Measurements from ENCODE around the gene SULT1A1. TPM values are rescaled to one million over a fixed set of nuclear protein-coding genes. Genes with fewer than 3 reads are reported as not detected.
A peak's percentile ranks its signal among the peaks of the same experiment; 100 is the strongest.

SULT1A1 gene
- polyA plus RNA-seq, 3 donors = 96.3 to 362 (median 320) TPM

DNA sequence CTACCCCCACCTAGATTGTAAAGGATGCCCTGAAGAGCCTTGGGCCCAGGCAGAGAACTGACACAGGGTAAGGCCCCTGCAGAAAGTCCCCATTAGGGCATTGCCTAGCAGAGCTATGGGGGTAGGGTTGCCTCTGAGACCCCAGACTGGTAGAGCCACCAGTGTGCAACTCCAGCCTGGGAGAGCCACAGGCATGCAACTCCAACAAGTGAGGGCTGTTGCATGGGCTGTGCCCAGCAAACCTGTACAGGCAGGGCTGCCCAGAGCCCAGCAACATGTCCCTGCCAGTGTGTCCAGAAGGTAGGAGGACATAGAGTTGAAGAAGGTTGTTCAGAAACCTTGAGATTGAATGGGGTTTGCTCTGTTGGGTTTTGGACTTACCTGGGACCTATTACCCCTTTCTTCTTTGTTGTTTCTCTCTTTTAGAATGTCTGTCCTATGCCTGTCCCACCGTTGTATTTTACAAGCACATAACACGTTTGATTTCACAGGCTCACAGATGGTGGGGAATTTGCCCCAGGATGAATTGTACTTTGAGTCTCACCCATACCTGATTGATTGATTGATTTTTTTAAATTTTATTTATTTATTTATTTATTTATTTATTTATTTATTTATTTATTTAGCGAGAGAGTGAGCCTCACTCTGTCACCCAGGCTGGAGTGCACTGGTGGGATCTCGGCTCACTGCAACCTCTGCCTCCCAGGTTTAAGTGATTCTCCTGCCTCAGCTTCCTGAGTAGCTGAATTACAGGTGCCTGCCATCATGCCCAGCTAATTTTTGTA, 39.7 kb downstream of the SULT1A1 start:
- H3K4me2 ChIP-seq (replicated peaks; ENCODE audit: extremely low read depth, low read length, poor library complexity, severe bottlenecking) = no peak overlapping the region
- peaks cover 20 to 22% of the 10 kb centered on the region in 2 donors for H3K4me1 ChIP-seq (ENCODE audit: control insufficient read depth in 1 of 2, insufficient read depth in 2 of 2, low read length in 2 of 2)
- whole genome bisulfite sequencing (ENCODE audit: insufficient coverage) = no CpG with 5 or more reads among the region's 4 CpGs
- H4K20me1 ChIP-seq (ENCODE audit: insufficient read depth, low read length) = peaks cover 49% of the 10 kb centered on the region
- Mint-ChIP-seq H3K36me3 (peaks cover 26 to 36% of the 10 kb centered on the region in 2 donors), H3K4me1 (peaks cover 26% of the 10 kb centered on the region), H3K4me3 (no peak overlapping the region), H3K27me3 (ENCODE audit: low read depth in 3 of 3) (peaks cover 0 to 3% (median 2%) of the 10 kb centered on the region in 3 donors), H3K27ac (no peak overlapping the region), H3K9me3 (peaks cover 8 to 20% (median 13%) of the 10 kb centered on the region in 7 donors)
- TF ChIP-seq, protein P1, sequence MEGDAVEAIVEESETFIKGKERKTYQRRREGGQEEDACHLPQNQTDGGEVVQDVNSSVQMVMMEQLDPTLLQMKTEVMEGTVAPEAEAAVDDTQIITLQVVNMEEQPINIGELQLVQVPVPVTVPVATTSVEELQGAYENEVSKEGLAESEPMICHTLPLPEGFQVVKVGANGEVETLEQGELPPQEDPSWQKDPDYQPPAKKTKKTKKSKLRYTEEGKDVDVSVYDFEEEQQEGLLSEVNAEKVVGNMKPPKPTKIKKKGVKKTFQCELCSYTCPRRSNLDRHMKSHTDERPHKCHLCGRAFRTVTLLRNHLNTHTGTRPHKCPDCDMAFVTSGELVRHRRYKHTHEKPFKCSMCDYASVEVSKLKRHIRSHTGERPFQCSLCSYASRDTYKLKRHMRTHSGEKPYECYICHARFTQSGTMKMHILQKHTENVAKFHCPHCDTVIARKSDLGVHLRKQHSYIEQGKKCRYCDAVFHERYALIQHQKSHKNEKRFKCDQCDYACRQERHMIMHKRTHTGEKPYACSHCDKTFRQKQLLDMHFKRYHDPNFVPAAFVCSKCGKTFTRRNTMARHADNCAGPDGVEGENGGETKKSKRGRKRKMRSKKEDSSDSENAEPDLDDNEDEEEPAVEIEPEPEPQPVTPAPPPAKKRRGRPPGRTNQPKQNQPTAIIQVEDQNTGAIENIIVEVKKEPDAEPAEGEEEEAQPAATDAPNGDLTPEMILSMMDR (IDR thresholded peaks at IDR 0.05) = no peak
- peaks cover 0 to 12% of the 10 kb centered on the region in 2 donors for H3K36me3 ChIP-seq (replicated peaks in 1 of 2; ENCODE audit: control insufficient read depth in 1 of 2, insufficient read depth in 2 of 2, low read length in 2 of 2)
- no peak overlapping the region for H3K9ac ChIP-seq (ENCODE audit: insufficient read depth, low read length, poor library complexity, severe bottlenecking)
- DNase-seq = no peak
- intact Hi-C loops (cut with micrococcal nuclease) = no loop called here
- no peak overlapping the region for H2AFZ ChIP-seq (ENCODE audit: insufficient read depth, low read depth, low read length, poor library complexity, severe bottlenecking)
- no peak overlapping the region for H3K27ac ChIP-seq (ENCODE audit: low read depth in 1 of 2, low read length in 2 of 2)
- no peak overlapping the region for H3K4me3 ChIP-seq (replicated peaks in 1 of 3; ENCODE audit: low read depth in 2 of 3, low read length in 3 of 3)
- H3K27me3 ChIP-seq (ENCODE audit: control insufficient read depth in 2 of 2, insufficient read depth in 2 of 2, low read length in 2 of 2) = no peaks in the 10 kb centered on the region
- peaks cover 6 to 13% of the 10 kb centered on the region in 2 donors for H3K9me3 ChIP-seq (replicated peaks in 1 of 2; ENCODE audit: control insufficient read depth in 1 of 2, insufficient read depth in 1 of 2, low read length in 2 of 2)
- H3K79me2 ChIP-seq (ENCODE audit: insufficient read depth, low read length) = peaks cover 39% of the 10 kb centered on the region

DNA sequence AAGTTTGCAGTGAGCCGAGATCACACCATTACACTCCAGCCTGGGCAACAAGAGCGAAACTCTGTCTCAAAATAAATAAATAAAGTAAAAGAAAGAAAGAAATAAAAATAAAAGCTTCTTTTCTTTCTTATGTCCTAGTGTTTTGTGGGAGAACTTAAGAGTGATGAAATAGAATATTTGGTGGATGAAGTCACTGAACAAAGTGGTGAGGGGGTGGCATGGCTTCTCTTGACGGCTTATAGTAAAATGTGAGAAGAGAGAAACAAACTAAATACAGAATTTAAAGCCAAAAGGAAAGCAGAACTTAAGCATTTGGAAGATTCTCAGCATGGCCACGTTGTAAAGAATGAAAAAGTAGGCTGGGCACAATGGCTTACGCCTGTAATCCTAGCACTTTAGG, 40.8 kb downstream of the SULT1A1 start:
- no peak overlapping the region for H3K27ac ChIP-seq (ENCODE audit: low read depth in 1 of 2, low read length in 2 of 2)
- Mint-ChIP-seq H3K9me3 (peaks cover 8 to 20% (median 14%) of the 10 kb centered on the region in 7 donors), H3K36me3 (peaks cover 21 to 39% of the 10 kb centered on the region in 2 donors), H3K4me1 (peaks cover 19% of the 10 kb centered on the region), H3K4me3 (no peak overlapping the region), H3K27ac (peak overlapping the region in 1 of 7 donors; percentile 54), H3K27me3 (ENCODE audit: low read depth in 3 of 3) (peaks cover 0 to 3% (median 2%) of the 10 kb centered on the region in 3 donors)
- no peak overlapping the region for H3K4me2 ChIP-seq (replicated peaks; ENCODE audit: extremely low read depth, low read length, poor library complexity, severe bottlenecking)
- H4K20me1 ChIP-seq (ENCODE audit: insufficient read depth, low read length) = peaks cover 44% of the 10 kb centered on the region
- H3K9ac ChIP-seq (ENCODE audit: insufficient read depth, low read length, poor library complexity, severe bottlenecking) = no peak overlapping the region
- peaks cover 38% of the 10 kb centered on the region for H3K79me2 ChIP-seq (ENCODE audit: insufficient read depth, low read length)
- peaks cover 2 to 16% of the 10 kb centered on the region in 2 donors for H3K36me3 ChIP-seq (replicated peaks in 1 of 2; ENCODE audit: control insufficient read depth in 1 of 2, insufficient read depth in 2 of 2, low read length in 2 of 2)
- no peak overlapping the region for H3K4me3 ChIP-seq (replicated peaks in 1 of 3; ENCODE audit: low read depth in 2 of 3, low read length in 3 of 3)
- no peak for DNase-seq
- H2AFZ ChIP-seq (ENCODE audit: insufficient read depth, low read depth, low read length, poor library complexity, severe bottlenecking) = no peak overlapping the region
- H3K9me3 ChIP-seq (replicated peaks in 1 of 2; ENCODE audit: control insufficient read depth in 1 of 2, insufficient read depth in 1 of 2, low read length in 2 of 2) = peaks cover 6 to 13% of the 10 kb centered on the region in 2 donors
- no peaks in the 10 kb centered on the region for H3K27me3 ChIP-seq (ENCODE audit: control insufficient read depth in 2 of 2, insufficient read depth in 2 of 2, low read length in 2 of 2)
- intact Hi-C loops (cut with micrococcal nuclease) = no loop called here
- 93% methylated on average over 2 of the region's 5 CpGs for WGBS (ENCODE audit: insufficient coverage)
- peaks cover 16 to 17% of the 10 kb centered on the region in 2 donors for H3K4me1 ChIP-seq (ENCODE audit: control insufficient read depth in 1 of 2, insufficient read depth in 2 of 2, low read length in 2 of 2)
- TF ChIP-seq, protein P1 (IDR thresholded peaks at IDR 0.05) = no peak

Data from CD14-positive monocyte (primary cell).